Measurements from ENCODE around the gene HEPN1. TPM values are rescaled to one million over a fixed set of nuclear protein-coding genes. Genes with fewer than 3 reads are reported as not detected.

The HEPN1 gene
- total RNA-seq, 4 donors from 2014 or later: not detected

DNA sequence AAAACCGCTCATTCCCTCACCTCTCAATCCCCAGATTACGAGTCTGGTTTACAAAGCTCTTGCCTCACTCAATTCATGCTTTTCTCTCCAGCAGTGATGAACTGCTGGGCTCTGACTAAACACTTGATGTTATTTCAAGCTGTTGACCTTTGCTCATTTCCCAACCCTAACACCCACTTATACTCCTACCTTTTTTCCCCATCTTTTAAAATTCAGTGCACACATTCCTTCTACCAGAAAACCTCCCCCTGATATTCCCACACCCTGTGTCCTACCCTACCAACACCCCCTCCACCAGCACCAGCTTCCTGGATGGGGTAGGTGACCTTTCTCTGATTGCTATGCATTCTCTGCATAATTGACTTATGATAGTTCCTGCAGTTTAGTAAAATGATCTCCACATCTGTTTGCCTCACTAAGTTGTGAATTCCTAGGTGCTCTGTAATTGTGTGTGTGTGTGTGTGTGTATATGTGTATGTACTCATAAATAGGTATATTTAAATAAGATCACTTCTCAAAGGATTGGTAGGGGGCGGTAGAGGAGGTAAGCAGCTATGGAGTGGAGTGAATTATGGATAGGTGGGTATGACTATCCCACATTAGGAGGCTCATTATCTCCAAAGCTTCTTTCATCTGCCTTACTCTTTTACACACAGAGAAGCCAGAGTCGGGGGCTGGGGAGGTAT lies 16.0 kb downstream of the HEPN1 start:
- no peak overlapping the region for H3K4me3 ChIP-seq
- no peaks in the 10 kb centered on the region for H3K9me3 ChIP-seq
- no peaks in the 10 kb centered on the region for H3K4me1 ChIP-seq
- intact Hi-C loops (cut with DNase I): no loop called here
- TF ChIP-seq, protein P1, sequence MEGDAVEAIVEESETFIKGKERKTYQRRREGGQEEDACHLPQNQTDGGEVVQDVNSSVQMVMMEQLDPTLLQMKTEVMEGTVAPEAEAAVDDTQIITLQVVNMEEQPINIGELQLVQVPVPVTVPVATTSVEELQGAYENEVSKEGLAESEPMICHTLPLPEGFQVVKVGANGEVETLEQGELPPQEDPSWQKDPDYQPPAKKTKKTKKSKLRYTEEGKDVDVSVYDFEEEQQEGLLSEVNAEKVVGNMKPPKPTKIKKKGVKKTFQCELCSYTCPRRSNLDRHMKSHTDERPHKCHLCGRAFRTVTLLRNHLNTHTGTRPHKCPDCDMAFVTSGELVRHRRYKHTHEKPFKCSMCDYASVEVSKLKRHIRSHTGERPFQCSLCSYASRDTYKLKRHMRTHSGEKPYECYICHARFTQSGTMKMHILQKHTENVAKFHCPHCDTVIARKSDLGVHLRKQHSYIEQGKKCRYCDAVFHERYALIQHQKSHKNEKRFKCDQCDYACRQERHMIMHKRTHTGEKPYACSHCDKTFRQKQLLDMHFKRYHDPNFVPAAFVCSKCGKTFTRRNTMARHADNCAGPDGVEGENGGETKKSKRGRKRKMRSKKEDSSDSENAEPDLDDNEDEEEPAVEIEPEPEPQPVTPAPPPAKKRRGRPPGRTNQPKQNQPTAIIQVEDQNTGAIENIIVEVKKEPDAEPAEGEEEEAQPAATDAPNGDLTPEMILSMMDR (IDR thresholded peaks at IDR 0.05): no peak
- TF ChIP-seq POLR2A (IDR thresholded peaks at IDR 0.05): no peak
- no peaks in the 10 kb centered on the region for H3K36me3 ChIP-seq
- H3K27me3 ChIP-seq: peaks cover 0 to 31% (median 0%) of the 10 kb centered on the region in 4 donors
- no peak for DNase-seq
- no peak overlapping the region for H3K27ac ChIP-seq
- WGBS, 2 donors: 65 to 72% methylated on average over 3 to 4 of the region's 4 CpGs

DNA sequence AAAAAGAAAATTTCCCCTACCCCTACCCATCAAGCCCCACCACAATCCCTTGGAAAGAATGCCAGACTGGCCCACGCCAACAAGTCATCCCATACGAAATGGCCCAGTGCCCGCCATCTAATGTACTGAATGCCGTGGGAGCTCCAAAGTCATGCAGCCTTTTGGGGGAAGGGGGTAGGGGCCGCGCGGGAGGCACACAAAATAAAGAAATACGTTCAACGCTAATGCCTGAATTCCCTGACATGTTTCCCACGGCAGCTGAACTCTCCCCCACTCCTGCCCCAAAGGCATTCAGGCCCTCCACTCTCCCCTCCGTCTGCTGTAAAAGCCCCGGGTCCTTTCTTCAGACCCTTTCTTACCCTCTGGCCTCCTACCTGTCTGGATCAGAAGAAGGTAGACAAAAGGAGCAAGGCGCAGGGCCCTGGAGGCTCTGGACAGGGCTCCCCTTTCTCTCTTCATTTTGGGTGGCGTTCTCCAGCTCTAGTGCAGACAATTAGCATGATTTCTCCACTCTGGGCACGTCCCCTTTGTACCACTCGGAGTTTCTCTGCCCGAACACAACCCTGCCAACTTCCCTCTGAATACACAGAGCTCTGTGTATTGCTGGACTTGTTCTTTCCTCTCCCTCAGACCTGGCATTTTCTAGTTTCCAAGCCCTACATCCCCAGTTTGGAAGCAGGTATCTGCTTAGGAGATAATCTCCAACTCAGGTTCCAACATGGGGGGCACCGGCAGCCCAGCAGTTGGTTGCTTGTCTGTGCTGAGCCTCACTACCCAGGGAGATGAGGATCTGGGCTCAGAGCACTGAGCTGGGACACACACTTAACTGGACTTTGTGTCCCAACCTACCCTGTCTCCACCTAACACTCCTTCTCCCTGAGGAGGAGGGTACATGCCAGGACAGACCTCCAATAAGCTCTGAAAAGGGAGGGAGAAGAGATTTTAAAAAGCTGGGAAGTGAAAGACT lies 16.8 kb downstream of the HEPN1 start, which contains the start of gene HEPACAM:
HEPACAM (minus strand) TSS at position 500 of the 967 bp plus-strand sequence; CDS start at position 459, 41 bp downstream.
- Histone ChIP-seq H3K4me3 (no peak within 1 kb of the TSS), H3K9me3 (no peaks in the 10 kb centered on the region), H3K27me3 (peaks cover 0 to 31% (median 0%) of the 10 kb centered on the region in 4 donors), H3K36me3 (no peaks in the 10 kb centered on the region), H3K27ac (no peak within 1 kb of the TSS), H3K4me1 (no peaks in the 10 kb centered on the region)
- intact Hi-C loops (cut with DNase I): no loop called here
- TF ChIP-seq POLR2A (IDR thresholded peaks at IDR 0.05): no peak
- TF ChIP-seq, protein P1 (IDR thresholded peaks at IDR 0.05): no peak
- no peak for DNase-seq
- 77 to 87% methylated on average over 18 of the region's 18 CpGs for WGBS, 2 donors

DNA sequence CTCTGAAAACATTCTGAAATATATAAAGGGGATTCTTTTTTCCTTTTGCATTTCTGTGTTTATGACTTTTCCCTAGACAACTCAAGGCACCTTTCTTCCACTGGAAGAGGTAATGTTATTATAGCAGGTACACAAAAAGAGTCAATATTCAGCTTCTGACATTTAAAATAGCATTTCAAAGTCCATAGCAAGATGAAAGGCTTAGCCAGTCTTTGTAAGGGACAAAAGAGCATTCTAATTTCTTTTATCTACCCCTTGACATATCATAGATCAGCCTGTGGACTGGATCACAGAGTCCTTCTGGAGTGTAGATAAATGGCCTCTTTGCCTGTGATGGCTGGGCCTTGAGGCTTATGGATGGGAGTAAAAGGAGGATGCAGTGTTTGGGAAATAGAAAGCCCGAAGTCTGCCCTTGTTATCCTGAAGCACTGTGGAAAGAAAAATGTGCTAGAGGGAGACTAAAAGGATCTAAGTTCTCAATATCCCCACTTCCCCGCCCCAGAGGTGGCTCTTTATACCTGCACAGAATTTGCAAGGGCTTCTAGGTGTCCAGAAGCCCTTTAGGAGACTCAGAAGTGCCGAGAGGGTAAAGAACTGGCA lies 18.4 kb downstream of the HEPN1 start:
- Histone ChIP-seq H3K4me3 (no peak overlapping the region), H3K36me3 (no peaks in the 10 kb centered on the region), H3K4me1 (no peaks in the 10 kb centered on the region), H3K9me3 (no peaks in the 10 kb centered on the region), H3K27me3 (peaks cover 0 to 31% (median 0%) of the 10 kb centered on the region in 4 donors), H3K27ac (no peak overlapping the region)
- 67% methylated on average over 1 to 3 of the region's 3 CpGs for WGBS, 2 donors
- no peak for TF ChIP-seq POLR2A (IDR thresholded peaks at IDR 0.05)
- TF ChIP-seq, protein P1 (IDR thresholded peaks at IDR 0.05): no peak
- DNase-seq: no peak
- intact Hi-C loops (cut with DNase I): no loop called here

DNA sequence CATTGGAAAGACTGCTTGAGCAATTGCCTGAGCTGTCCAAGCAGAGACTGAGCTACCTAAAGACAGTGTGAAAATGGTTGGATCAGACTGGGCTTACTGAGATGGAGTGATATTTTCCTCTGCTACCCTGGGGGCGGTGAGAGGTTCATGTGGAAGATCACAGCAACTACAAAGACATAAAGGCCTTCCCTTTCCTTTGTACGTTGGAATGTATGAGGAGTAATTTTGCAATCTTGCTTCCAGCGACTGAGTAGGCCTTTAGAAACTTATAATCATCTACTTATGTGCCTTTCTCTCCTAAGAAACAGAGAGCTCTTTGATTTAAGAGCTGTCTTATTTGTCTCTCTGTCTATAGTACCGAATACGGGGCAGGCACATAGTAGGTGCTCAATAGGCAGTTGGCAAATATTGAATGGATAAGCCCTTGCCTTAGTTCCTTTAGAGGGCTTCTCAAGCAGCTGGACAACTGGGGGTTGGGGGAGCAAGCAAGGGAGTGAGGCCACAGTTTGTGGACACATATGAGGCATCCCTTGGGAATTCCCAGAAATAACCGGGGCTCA lies 19.2 kb downstream of the HEPN1 start:
- Histone ChIP-seq H3K4me1 (no peaks in the 10 kb centered on the region), H3K4me3 (no peak overlapping the region), H3K27me3 (peaks cover 0 to 31% (median 0%) of the 10 kb centered on the region in 4 donors), H3K36me3 (no peaks in the 10 kb centered on the region), H3K27ac (no peak overlapping the region), H3K9me3 (no peaks in the 10 kb centered on the region)
- intact Hi-C loops (cut with DNase I): no loop called here
- 68 to 71% methylated on average over 6 of the region's 6 CpGs for WGBS, 2 donors
- DNase-seq: no peak
- TF ChIP-seq, protein P1 (IDR thresholded peaks at IDR 0.05): no peak
- no peak for TF ChIP-seq POLR2A (IDR thresholded peaks at IDR 0.05)
